Small intestine (tissue), 7 donors: Measurements from ENCODE around the gene PEAK1. TPM values are rescaled to one million over a fixed set of nuclear protein-coding genes. Genes with fewer than 3 reads are reported as not detected.

Experiments
- DNase-seq, 2 donors: peaks; one replicate each; pipeline versions ENCODE4 v3.0.0 to v3.0.0-alpha.2; 2013
- FAIRE-seq: peaks from 2 replicates; lab custom pipeline; 2012; peaks lifted over from hg19 to GRCh38; lab: Jason Lieb, UNC
- H3K27ac ChIP-seq, 3 donors: one replicate each; pipeline ENCODE4 v1.5.1; 2013; ENCODE audit warnings: low read length in 2 of 3, mild to moderate bottlenecking in 2 of 3, control low read depth in 1 of 3, inconsistent platforms in 1 of 3, low read depth in 1 of 3, moderate library complexity in 1 of 3
- H3K27me3 ChIP-seq, 3 donors: one replicate each; pipeline ENCODE4 v1.6.1; 2013; ENCODE audit warnings: low read length in 3 of 3, inconsistent platforms in 1 of 3; ENCODE audit not compliant: control insufficient read depth in 3 of 3, insufficient read depth in 3 of 3
- H3K36me3 ChIP-seq, 3 donors: one replicate each; pipeline ENCODE4 v1.6.1; 2013; ENCODE audit warnings: low read length in 3 of 3, inconsistent platforms in 1 of 3, low read depth in 1 of 3, mild to moderate bottlenecking in 1 of 3, moderate library complexity in 1 of 3; ENCODE audit not compliant: control insufficient read depth in 3 of 3, insufficient read depth in 2 of 3
- H3K4me1 ChIP-seq, 3 donors: one replicate each; pipeline ENCODE4 v1.6.1; 2013; ENCODE audit warnings: low read length in 2 of 3, inconsistent platforms in 1 of 3, low read depth in 1 of 3, mild to moderate bottlenecking in 1 of 3, moderate library complexity in 1 of 3; ENCODE audit not compliant: control insufficient read depth in 3 of 3, insufficient read depth in 2 of 3
- H3K4me3 ChIP-seq, 3 donors: one replicate each; pipeline ENCODE4 v1.5.1; 2013; ENCODE audit warnings: low read length in 3 of 3, control low read depth in 1 of 3, inconsistent platforms in 1 of 3, low read depth in 1 of 3, mild to moderate bottlenecking in 1 of 3, moderate library complexity in 1 of 3
- H3K9me3 ChIP-seq, 2 donors: one replicate each; pipeline ENCODE4 v1.6.1; 2013; ENCODE audit warnings: low read depth in 1 of 2, low read length in 1 of 2; ENCODE audit not compliant: control insufficient read depth in 2 of 2, insufficient read depth in 1 of 2
- WGBS, 3 donors: extraction: QIAGEN DNeasy Blood & Tissue Kit; methylation state at CpG; one replicate each; pipeline ENCODE4 v1.1.7; 2013; 5-methylcytosine and 5-hydroxymethylcytosine counted together
- polyA plus RNA-seq, 4 donors: library from polyadenylated mRNA; stranded (reverse) in 3 of 4; unstranded in 1 of 4; fragments of 200-250 nt in 3 of 4; fragments of 120-200 nt in 1 of 4; gene quantifications; one replicate each; pipeline versions ENCODE4 v1.2.1 to v1.2.3, GENCODE V29; 2013
- donor health status: healthy with polysubstance abuse.
- donor health status: control.
- donor health status: control.
- donor health status: Bipolar disorder and iron deficiency.
- donor health status: healthy.

PEAK1 gene
- polyA plus RNA-seq, 4 donors = 1.4 to 24.8 (median 5.3) TPM

DNA sequence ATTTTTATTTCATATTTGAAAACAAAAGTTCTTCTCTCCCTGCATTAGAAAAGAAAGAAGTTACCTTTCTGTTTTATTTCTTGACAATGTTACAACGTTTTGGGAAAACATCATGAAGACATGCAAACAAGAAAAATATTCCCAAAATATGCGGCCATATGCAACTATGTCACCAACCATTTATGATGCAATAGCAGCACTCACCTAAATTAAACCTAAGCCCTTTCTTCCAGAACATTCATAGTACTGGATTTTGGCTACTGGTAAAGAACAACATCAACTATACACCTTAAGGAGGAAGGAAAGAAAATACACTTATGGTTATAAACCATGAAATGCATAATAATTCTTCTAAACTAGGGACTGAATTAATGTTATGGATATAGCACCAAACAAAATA, 164.5 kb downstream of the PEAK1 start:
- FAIRE-seq (no peak), DNase-seq (no peak)
- Histone ChIP-seq H3K4me1 (no peaks in the 10 kb centered on the region), H3K27ac (no peak overlapping the region), H3K36me3 (peaks cover 0 to 4% (median 0%) of the 10 kb centered on the region in 3 donors), H3K27me3 (no peaks in the 10 kb centered on the region), H3K9me3 (no peaks in the 10 kb centered on the region), H3K4me3 (no peak overlapping the region)
- WGBS, 3 donors = 86 to 91% (median 91%) methylated on average over 2 of the region's 2 CpGs

DNA sequence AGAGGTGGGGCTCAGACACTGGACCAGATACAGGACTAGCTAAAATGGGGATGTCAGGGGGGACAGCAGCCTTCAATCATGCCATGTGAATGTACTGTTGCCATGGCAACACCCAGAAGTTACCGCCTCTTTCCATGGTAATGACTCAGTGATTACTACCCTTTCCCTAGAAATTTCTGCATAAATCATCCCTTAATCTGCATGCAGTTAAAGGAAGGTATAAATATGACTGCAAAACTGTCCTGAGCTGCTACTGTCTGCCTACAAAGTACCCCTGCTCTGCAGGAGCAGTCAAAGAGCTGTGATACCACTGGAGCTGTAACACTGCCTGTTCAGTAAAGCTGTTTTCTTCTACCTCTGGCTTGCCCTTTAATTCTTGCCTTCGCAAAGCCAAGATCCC, 168.2 kb downstream of the PEAK1 start:
- WGBS, 3 donors = 94 to 100% (median 98%) methylated on average over 2 of the region's 2 CpGs
- no peaks in the 10 kb centered on the region for H3K27me3 ChIP-seq
- H3K27ac ChIP-seq = no peak overlapping the region
- peaks cover 0 to 9% (median 0%) of the 10 kb centered on the region in 3 donors for H3K36me3 ChIP-seq
- H3K9me3 ChIP-seq = no peaks in the 10 kb centered on the region
- DNase-seq (no peak), FAIRE-seq (no peak)
- no peak overlapping the region for H3K4me3 ChIP-seq
- no peaks in the 10 kb centered on the region for H3K4me1 ChIP-seq

DNA sequence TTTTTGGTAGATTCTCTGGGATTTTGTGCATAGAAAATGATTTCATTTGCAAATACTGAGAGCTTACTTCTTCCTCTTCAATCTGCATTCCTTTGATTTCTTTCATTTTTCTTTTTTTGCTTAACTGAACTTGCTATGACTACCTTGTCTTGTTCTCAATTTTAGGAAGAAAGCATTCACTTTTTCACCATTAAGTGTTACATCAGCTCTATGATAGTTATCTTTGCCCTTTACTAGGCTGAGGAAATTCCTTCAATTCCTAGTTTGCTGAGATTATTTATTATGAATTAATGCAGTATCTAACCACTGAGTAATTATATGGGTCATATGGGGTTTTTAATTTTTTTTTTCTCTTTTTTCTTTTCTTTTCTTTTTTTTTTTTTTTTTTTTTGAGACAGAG, 172.8 kb downstream of the PEAK1 start:
- DNase-seq (no peak), FAIRE-seq (no peak)
- Histone ChIP-seq H3K9me3 (no peaks in the 10 kb centered on the region), H3K27me3 (no peaks in the 10 kb centered on the region), H3K36me3 (peaks cover 0 to 11% (median 0%) of the 10 kb centered on the region in 3 donors), H3K4me1 (no peaks in the 10 kb centered on the region), H3K4me3 (no peak overlapping the region), H3K27ac (no peak overlapping the region)

DNA sequence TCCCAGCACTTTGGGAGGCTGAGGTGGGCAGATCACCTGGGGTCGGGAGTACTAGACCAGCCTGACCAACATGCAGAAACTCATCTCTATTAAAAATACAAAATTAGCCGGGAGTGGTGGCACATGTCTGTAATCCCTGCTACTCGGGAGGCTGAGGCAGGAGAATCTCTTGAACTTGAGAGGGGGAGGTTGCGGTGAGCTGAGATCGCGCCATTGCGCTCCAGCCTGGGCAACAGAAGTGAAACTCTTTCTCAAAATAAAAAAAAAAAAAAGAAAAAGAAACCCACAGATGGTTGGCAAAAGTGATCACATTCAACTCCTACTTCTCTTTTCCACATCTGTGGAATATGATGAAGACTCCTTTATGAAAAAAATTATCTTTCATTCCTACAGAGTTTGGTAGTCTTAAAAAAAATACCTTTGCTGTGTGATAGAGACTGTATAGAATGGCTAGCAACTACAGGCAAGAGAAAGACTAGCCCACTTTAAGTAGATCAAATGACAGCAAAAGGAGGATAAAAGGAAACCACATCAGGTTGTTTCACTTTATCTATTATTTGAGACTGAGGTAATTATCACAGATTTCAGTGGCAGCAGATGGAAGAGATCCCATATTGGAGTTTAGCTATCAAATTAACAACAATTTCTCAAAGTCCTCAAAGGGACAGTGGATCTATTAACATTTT, 176.0 kb downstream of the PEAK1 start:
- Histone ChIP-seq H3K36me3 (peaks cover 0 to 9% (median 0%) of the 10 kb centered on the region in 3 donors), H3K4me1 (no peaks in the 10 kb centered on the region), H3K27ac (no peak overlapping the region), H3K4me3 (no peak overlapping the region), H3K9me3 (no peaks in the 10 kb centered on the region), H3K27me3 (no peaks in the 10 kb centered on the region)
- DNase-seq (no peak), FAIRE-seq (no peak)
- 88 to 99% (median 95%) methylated on average over 7 of the region's 7 CpGs for WGBS, 3 donors

DNA sequence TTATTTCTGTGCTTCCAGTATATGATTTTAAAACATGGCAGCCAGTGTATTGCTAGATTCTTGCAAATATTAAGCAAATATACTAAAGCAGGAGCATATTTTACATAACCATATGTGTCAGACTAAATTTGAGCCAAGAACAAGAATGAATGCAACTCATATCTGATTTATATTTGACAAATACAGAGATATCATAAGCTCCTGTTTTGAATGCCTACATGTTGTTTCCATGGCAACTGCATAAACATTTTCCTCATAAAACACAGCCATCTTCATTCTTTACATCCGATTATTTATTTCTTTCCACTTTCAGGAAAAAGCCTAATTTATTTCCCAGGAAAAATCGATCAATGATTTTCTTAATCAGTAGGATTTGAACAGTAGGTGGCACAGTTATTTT, 176.8 kb downstream of the PEAK1 start:
- Histone ChIP-seq H3K27ac (no peak overlapping the region), H3K4me3 (no peak overlapping the region), H3K27me3 (no peaks in the 10 kb centered on the region), H3K36me3 (peaks cover 0 to 6% (median 0%) of the 10 kb centered on the region in 3 donors), H3K4me1 (no peaks in the 10 kb centered on the region), H3K9me3 (no peaks in the 10 kb centered on the region)
- WGBS, 3 donors = 74 to 92% (median 90%) methylated on average over 2 of the region's 2 CpGs
- DNase-seq (no peak), FAIRE-seq (no peak)

DNA sequence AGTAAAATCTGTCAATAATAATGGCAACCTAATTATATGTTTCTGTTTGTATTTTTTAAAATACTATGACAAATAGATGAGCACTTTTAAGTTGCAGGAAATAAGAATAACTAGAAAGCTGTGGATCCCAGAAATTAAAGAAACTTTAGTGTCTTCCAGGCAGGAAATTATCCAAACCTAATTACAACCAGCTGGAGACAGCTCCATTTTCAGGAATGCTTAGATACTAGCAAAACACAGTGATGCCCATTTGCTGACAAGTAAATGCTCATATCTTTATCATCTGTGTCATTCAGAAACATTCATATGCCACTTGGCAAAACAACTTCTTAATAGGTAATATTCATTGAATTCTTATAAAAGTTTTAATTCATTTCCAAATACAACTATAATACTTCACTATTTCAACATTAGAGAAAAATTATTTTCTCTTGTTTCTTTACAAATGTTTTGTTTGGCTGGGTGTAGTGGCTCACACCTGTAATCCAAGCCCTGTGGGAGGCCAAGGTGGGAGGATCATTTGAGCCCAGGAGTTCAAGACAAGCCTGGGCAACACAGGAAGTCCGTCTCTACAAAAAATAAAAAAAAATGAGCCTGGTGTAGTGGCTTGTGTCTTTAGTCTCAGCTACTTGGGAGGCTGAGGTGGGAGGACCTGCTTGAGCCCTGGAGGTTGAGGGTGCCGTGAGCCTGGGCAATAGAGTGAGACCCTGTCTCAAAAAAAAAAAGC, 179.9 kb downstream of the PEAK1 start:
- FAIRE-seq = no peak
- 90 to 92% (median 92%) methylated on average over 2 of the region's 2 CpGs for WGBS, 3 donors

DNA sequence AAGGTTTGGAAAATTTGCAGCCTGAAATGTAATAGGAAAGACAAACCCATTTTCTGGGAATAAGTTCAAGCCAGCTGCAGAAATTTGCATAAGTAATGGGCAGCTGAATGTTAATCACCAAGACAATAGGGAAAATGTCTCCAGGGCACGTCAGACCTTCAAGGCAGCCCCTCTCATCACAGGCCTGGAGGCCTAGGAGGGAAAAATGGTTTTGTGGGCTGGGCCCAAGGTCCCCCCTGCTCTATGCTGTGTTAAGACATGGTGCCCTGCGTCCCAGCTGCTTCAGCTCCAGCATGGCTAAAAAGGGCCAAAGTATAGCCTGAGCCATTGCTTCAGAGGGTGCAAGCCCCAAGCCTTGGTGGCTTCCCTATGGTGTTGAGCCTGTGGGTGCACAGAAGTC, 184.3 kb downstream of the PEAK1 start:
- Histone ChIP-seq H3K27me3 (no peaks in the 10 kb centered on the region), H3K9me3 (peaks cover 0 to 13% of the 10 kb centered on the region in 2 donors), H3K36me3 (peaks cover 0 to 13% (median 3%) of the 10 kb centered on the region in 3 donors), H3K27ac (no peak overlapping the region), H3K4me1 (no peaks in the 10 kb centered on the region), H3K4me3 (no peak overlapping the region)
- FAIRE-seq = no peak
- WGBS, 3 donors = 95 to 100% (median 96%) methylated on average over 2 of the region's 2 CpGs
- no peak for DNase-seq

More for the DNA sequence above, 179.9 kb downstream of the PEAK1 start:
- Histone ChIP-seq H3K27ac (no peak overlapping the region), H3K9me3 (peaks cover 0 to 13% of the 10 kb centered on the region in 2 donors), H3K4me1 (no peaks in the 10 kb centered on the region), H3K27me3 (no peaks in the 10 kb centered on the region), H3K36me3 (peaks cover 0 to 13% (median 3%) of the 10 kb centered on the region in 3 donors), H3K4me3 (no peak overlapping the region)
- DNase-seq = no peak

DNA sequence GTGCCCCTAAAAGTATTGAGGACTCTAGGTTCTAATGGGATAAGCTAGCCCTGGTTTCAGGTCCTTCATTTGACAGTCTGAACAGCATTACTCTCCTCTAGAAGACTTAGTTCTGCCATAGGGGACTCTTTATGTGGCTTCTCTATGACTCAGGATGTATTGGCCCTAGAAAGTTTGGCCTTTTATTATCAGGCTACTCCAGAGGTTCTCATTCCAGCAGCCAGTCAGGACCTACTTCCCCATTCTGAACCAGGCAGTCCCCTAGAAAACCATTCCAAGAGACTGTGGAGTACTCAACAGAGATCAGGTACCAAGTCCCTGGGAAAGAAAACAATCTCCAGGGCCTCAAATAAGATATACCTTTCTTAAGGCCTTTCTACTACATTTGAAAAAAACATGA, 191.1 kb downstream of the PEAK1 start:
- no peak for FAIRE-seq
- H3K27me3 ChIP-seq = no peaks in the 10 kb centered on the region
- peaks cover 0 to 3% (median 0%) of the 10 kb centered on the region in 3 donors for H3K36me3 ChIP-seq

More for the DNA sequence above, 191.1 kb downstream of the PEAK1 start:
- DNase-seq = peak in 1 of 2 donors; percentile 3
- H3K4me3 ChIP-seq = no peak overlapping the region
- H3K9me3 ChIP-seq = no peaks in the 10 kb centered on the region
- H3K4me1 ChIP-seq = peaks cover 0 to 14% (median 8%) of the 10 kb centered on the region in 3 donors
- no peak overlapping the region for H3K27ac ChIP-seq
